Measurements from ENCODE around the gene FAT2. TPM values are rescaled to one million over a fixed set of nuclear protein-coding genes. Genes with fewer than 3 reads are reported as not detected.

The FAT2 gene
- 1.4 TPM in 2 replicates for total RNA-seq (2014; rRNA removed; shearing (Covaris generic))
- 1.2 and 1.4 TPM in 2 replicates for polyA plus RNA-seq (2015; cell fraction: cytosol; rRNA removed)
- polyA plus RNA-seq (2015; cell fraction: nucleus; rRNA removed) = 0.91 and 1.4 TPM in 2 replicates

- DNase-seq (ENCODE audit: low read depth, low spot score) = no peak
- in situ Hi-C loops (cut with HindIII; ENCODE audit: low pct_unique_long_range_greater_than_20kb, low sequenced_read_pairs) = no loop called here
Measured at GRCh38 chr5:151591144-151591819, at the start of gene FAT2. Gene FAT2 (minus strand): TSS chr5:151591331. CDS start chr5:151568931, 22,400 bp downstream.

- DNase-seq (ENCODE audit: low read depth, low spot score) = no peak
- in situ Hi-C loops (cut with HindIII; ENCODE audit: low pct_unique_long_range_greater_than_20kb, low sequenced_read_pairs) = no loop called here
Measured at GRCh38 chr5:151638619-151639018, 47.5 kb upstream of the FAT2 start.

GRCh38 chr5:151637676-151638075 lies 46.5 kb upstream of the FAT2 start:
- DNase-seq (ENCODE audit: low read depth, low spot score) = no peak
- in situ Hi-C loops (cut with HindIII; ENCODE audit: low pct_unique_long_range_greater_than_20kb, low sequenced_read_pairs) = no loop called here

- in situ Hi-C loops (cut with HindIII; ENCODE audit: low pct_unique_long_range_greater_than_20kb, low sequenced_read_pairs) = no loop called here
- DNase-seq (ENCODE audit: low read depth, low spot score) = no peak
Measured at GRCh38 chr5:151633892-151634291, 42.8 kb upstream of the FAT2 start.

GRCh38 chr5:151632941-151633340 lies 41.8 kb upstream of the FAT2 start:
- in situ Hi-C loops (cut with HindIII; ENCODE audit: low pct_unique_long_range_greater_than_20kb, low sequenced_read_pairs) = no loop called here
- DNase-seq (ENCODE audit: low read depth, low spot score) = no peak

- in situ Hi-C loops (cut with HindIII; ENCODE audit: low pct_unique_long_range_greater_than_20kb, low sequenced_read_pairs) = no loop called here
Measured at GRCh38 chr5:151632524-151632923, 41.4 kb upstream of the FAT2 start.

GRCh38 chr5:151631941-151632340 lies 40.8 kb upstream of the FAT2 start:
- no peak for DNase-seq (ENCODE audit: low read depth, low spot score)
- in situ Hi-C loops (cut with HindIII; ENCODE audit: low pct_unique_long_range_greater_than_20kb, low sequenced_read_pairs) = no loop called here

More at GRCh38 chr5:151632524-151632923, 41.4 kb upstream of the FAT2 start:
- DNase-seq (ENCODE audit: low read depth, low spot score) = no peak

GRCh38 chr5:151630088-151630487 lies 39.0 kb upstream of the FAT2 start:
- DNase-seq (ENCODE audit: low read depth, low spot score) = no peak
- in situ Hi-C loops (cut with HindIII; ENCODE audit: low pct_unique_long_range_greater_than_20kb, low sequenced_read_pairs) = no loop called here

GRCh38 chr5:151628112-151628823 lies 37.1 kb upstream of the FAT2 start:
- in situ Hi-C loops (cut with HindIII; ENCODE audit: low pct_unique_long_range_greater_than_20kb, low sequenced_read_pairs) = no loop called here
- no peak for DNase-seq (ENCODE audit: low read depth, low spot score)

GRCh38 chr5:151627650-151628049 lies 36.5 kb upstream of the FAT2 start:
- no peak for DNase-seq (ENCODE audit: low read depth, low spot score)

GRCh38 chr5:151625285-151625684 lies 34.2 kb upstream of the FAT2 start:
- no peak for DNase-seq (ENCODE audit: low read depth, low spot score)
- in situ Hi-C loops (cut with HindIII; ENCODE audit: low pct_unique_long_range_greater_than_20kb, low sequenced_read_pairs) = no loop called here

More at GRCh38 chr5:151627650-151628049, 36.5 kb upstream of the FAT2 start:
- in situ Hi-C loops (cut with HindIII; ENCODE audit: low pct_unique_long_range_greater_than_20kb, low sequenced_read_pairs) = no loop called here

GRCh38 chr5:151624476-151624875 lies 33.3 kb upstream of the FAT2 start:
- in situ Hi-C loops (cut with HindIII; ENCODE audit: low pct_unique_long_range_greater_than_20kb, low sequenced_read_pairs) = no loop called here
- DNase-seq (ENCODE audit: low read depth, low spot score) = no peak

GRCh38 chr5:151622367-151623088 lies 31.4 kb upstream of the FAT2 start:
- in situ Hi-C loops (cut with HindIII; ENCODE audit: low pct_unique_long_range_greater_than_20kb, low sequenced_read_pairs) = no loop called here

GRCh38 chr5:151620461-151620840 lies 29.3 kb upstream of the FAT2 start:
- in situ Hi-C loops (cut with HindIII; ENCODE audit: low pct_unique_long_range_greater_than_20kb, low sequenced_read_pairs) = no loop called here
- peak; percentile 8 for DNase-seq (ENCODE audit: low read depth, low spot score)

More at GRCh38 chr5:151622367-151623088, 31.4 kb upstream of the FAT2 start:
- DNase-seq (ENCODE audit: low read depth, low spot score) = no peak

GRCh38 chr5:151619812-151620460 lies 28.8 kb upstream of the FAT2 start:
- peak; percentile 16 for DNase-seq (ENCODE audit: low read depth, low spot score)
- in situ Hi-C loops (cut with HindIII; ENCODE audit: low pct_unique_long_range_greater_than_20kb, low sequenced_read_pairs) = no loop called here

GRCh38 chr5:151618907-151619306 lies 27.8 kb upstream of the FAT2 start:
- no peak for DNase-seq (ENCODE audit: low read depth, low spot score)
- in situ Hi-C loops (cut with HindIII; ENCODE audit: low pct_unique_long_range_greater_than_20kb, low sequenced_read_pairs) = no loop called here

GRCh38 chr5:151617841-151618710 lies 26.9 kb upstream of the FAT2 start:
- in situ Hi-C loops (cut with HindIII; ENCODE audit: low pct_unique_long_range_greater_than_20kb, low sequenced_read_pairs) = no loop called here
- DNase-seq (ENCODE audit: low read depth, low spot score) = no peak

Measured in SK-MEL-5 (cell line).